GM11168 (cell line): ENCODE measurements around the gene ZBTB9.
"Not testable (repeated sequence)": the region's sequence is repeated elsewhere in the genome, so short reads cannot be mapped to it uniquely, and the experiment has no call there.

ENCODE experiments used
- in situ Hi-C: fragments of 300-500 bp; cut with MboI; formaldehyde crosslinking; loops from one replicate; pipeline ENCODE4 v1.12.0; 2022; ENCODE audit warnings: low sequenced_read_pairs; ENCODE audit not compliant: unreplicated experiment

ZBTB9 gene

GRCh38 chr6:33452496-33452895 is 1.9 kb upstream of the ZBTB9 start:
- in situ Hi-C loops: no loop called here

DNA sequence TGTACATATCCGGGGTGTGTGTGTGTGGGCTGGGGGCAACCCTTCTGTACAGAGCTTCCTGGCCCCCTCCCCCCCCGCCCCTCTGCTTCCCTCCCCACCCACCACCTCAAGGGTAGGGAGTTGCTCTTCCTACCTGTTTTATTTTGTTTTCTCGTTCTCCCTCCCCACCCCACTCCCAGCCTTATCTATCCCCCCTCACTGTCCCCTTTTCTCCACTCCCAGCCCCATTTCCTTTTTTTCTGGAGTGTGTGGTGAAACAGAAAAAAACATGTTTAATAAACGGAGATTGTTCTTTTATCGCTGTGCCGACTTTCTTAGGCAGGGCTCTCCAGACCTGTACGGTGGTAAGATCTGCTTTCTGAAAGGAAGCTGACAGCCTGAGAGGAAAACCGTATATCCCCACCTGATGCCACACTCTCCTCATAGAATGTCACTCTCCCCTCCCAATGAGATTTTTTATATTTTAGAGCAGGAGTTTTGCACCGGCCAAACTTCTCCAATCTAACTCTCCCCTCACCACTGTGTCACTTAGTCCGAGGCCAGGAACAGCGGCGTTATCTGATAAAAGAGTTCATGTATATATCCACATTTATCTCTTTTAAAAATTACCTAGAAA is 875 bp upstream of the ZBTB9 start:
- in situ Hi-C loops: no loop called here

- in situ Hi-C loops: no loop called here
These were observed 675 bp downstream of the ZBTB9 start for GRCh38 chr6:33455051-33455450.

DNA sequence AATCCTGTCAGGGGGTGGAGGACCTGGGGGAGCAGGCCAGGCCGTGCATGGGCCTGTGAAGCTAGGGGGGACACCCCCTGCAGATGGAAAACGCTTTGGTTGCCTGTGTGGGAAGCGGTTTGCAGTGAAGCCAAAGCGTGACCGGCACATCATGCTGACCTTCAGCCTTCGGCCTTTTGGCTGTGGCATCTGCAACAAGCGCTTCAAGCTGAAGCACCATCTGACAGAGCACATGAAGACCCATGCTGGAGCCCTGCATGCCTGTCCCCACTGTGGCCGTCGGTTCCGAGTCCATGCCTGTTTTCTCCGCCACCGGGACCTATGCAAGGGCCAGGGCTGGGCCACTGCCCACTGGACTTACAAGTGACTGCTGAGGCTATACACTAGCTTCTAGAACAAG is 1.8 kb downstream of the ZBTB9 start:
- in situ Hi-C loops: no loop called here

- in situ Hi-C loops: no loop called here
These were observed 4.3 kb downstream of the ZBTB9 start for GRCh38 chr6:33458676-33459075.

DNA sequence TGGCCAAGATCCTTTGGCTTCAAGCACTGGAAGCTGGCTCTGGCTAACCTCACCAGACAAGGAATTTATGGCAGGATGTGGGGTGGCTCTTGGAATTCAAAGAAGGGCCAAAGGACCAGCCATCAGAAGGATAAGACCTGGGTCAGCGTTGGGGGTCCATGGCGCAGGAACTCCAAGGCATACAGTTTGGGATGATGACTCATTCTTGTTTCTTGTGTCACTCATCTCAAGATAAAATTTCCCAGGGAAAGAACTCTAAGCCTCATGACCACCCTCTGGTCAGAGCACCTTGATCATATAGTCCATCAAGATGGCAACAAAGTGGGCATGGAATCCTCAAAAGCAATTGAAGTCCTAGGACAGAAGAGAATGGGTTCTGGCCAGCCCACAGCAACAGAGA is 4.8 kb downstream of the ZBTB9 start:
- in situ Hi-C loops: no loop called here

DNA sequence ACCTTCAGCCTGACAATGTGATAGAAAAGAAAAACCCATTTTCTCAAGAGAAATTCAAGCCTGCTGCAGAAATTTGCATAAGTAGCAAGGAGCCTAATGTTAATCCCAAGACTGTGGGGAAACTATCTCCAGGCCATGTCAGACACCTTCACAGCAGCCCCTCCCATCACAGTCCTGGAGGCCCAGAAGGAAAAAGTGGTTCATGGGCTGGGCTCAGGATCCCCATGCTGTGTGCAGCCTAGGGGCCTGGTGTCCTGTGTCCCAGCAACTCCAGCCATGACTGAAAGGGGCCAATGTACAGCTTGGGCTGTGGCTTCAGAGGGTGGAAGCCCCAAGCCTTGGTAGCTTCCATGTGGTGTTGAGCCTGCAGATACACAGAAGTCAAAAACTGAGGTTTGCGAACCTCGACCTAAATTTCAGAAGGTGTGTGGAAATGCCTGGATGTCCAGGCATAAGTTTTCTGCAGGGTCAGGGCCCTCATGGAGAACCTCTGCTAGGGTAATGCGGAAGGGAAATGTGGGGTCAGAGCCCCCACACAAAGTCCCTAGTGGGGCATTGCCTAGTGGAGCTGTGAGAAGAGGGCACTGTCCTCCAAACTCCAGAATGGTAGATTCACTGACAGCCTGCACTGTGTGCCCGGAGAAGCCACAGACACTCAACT is 11.8 kb downstream of the ZBTB9 start:
- in situ Hi-C loops: no loop called here

DNA sequence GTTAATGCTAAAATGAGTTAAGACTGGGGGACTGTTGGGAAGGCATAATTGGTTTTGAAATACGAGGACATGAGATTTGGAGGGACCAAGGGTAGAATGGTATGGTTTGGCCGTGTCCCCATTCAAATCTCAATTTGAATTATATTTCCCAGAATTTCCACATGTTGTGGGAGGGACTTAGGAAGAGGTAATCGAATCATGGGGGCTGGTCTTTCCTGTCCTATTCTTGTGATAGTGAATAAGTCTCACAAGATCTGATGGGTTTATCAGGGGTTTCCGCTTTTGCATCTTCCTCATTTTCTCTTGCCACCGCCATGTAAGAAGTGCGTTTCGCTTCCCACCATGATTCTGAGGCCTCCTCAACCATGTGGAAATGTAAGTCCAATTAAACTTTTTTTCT is 12.7 kb downstream of the ZBTB9 start:
- in situ Hi-C loops: no loop called here

GRCh38 chr6:33469661-33470060 is 15.3 kb downstream of the ZBTB9 start:
- in situ Hi-C loops: no loop called here

DNA sequence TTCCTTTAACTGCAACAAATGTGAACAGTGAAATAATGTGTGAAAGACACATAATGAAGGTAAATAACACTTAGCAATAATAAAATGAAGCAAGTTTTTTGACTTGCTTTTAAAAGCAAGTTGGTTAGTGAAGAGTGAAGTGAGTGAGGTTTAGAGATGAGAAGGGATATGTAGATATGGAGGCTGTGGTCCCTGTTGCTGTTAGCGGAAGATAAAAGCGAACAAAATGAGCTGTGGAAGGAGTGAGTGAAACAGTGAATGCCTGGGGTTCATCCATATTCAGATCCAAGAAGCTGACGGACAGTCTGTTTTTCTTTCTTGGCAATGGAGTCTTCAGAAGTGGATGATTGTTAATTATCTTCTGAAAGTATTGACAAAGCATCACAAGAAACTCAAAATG is 23.5 kb downstream of the ZBTB9 start:
- in situ Hi-C loops: no loop called here

DNA sequence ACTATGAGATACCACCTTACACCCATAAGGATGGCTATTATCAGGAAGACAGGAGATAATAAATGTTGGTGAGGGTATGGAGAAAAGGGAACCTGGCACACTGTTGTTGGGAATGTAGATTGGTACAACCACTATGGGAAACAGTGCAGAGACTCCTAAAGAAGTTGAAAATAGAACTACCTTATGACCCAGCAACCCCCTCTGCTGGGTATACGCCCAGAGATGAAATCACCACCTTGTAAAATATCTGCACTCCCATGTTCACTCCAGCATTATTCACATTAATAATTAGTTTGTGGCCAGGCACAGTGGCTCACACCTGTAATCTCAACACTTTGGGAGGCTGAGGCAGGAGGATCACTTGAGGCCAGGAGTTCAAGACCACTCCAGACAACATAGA is 26.8 kb downstream of the ZBTB9 start:
- in situ Hi-C loops: no loop called here

GRCh38 chr6:33482620-33483019 is 28.2 kb downstream of the ZBTB9 start:
- in situ Hi-C loops: not testable (repeated sequence)

GRCh38 chr6:33483678-33484077 is 29.3 kb downstream of the ZBTB9 start:
- in situ Hi-C loops: no loop called here

DNA sequence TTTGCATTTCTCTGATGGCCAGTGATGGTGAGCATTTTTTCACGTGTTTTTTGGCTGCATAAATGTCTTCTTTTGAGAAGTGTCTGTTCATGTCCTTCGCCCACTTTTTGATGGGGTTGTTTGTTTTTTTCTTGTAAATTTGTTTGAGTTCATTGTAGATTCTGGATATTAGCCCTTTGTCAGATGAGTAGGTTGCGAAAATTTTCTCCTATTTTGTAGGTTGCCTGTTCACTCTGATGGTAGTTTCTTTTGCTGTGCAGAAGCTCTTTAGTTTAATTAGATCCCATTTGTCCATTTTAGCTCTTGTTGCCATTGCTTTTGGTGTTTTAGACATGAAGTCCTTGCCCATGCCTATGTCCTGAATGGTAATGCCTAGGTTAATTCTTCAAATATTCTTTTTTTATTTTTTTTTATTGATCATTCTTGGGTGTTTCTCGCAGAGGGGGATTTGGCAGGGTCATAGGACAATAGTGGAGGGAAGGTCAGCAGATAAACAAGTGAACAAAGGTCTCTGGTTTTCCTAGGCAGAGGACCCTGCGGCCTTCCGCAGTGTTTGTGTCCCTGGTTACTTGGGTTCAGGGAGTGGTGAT is 30.4 kb downstream of the ZBTB9 start:
- in situ Hi-C loops: not testable (repeated sequence)

- in situ Hi-C loops: not testable (repeated sequence)
These were observed 31.3 kb downstream of the ZBTB9 start for GRCh38 chr6:33485680-33486079.

DNA sequence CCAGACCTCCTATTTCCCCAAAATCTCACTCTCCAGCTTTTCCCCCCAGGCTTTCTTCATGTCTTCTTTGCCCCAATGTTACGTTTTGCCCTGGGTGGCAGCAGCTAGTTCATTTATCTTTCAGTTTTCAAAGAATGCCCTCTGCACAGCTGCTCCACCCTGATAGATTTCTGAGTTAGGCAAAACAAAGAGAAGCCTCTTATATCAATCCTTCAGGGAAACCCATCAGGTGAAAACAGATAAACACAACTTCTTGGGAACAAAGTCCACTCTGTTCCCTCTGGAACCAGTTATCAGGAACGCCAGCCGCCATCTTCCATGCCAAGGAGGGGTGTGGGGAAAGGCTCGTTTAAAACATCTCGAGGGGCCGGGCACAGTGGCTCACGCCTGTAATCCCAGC is 34.0 kb downstream of the ZBTB9 start:
- in situ Hi-C loops: no loop called here

- in situ Hi-C loops: no loop called here
These were observed 35.8 kb downstream of the ZBTB9 start for GRCh38 chr6:33490198-33490597.

DNA sequence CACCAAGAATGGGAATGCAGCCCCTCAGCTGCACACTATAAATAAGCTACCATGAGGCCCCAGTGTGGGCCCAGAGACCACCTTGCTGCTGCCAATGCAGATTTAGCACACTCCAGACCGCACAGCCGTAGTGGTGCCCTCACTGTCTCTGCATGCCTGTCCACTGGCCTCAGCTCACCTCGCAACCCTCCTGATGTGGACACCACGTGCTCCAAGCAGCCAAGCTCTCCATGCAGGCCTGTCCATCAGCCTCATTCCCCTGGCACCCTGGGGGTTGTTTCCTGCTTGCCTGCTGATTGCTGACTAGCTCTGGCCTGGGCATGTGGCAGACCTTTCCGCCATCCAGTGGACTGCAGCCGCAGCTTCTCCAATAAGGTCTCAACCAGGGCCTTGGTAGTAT is 36.2 kb downstream of the ZBTB9 start:
- in situ Hi-C loops: no loop called here

GRCh38 chr6:33492093-33492492 is 37.7 kb downstream of the ZBTB9 start:
- in situ Hi-C loops: no loop called here

- in situ Hi-C loops: no loop called here
These were observed 42.8 kb downstream of the ZBTB9 start for GRCh38 chr6:33497157-33497556.

- in situ Hi-C loops: no loop called here
These were observed 48.1 kb downstream of the ZBTB9 start for GRCh38 chr6:33502486-33502885.

DNA sequence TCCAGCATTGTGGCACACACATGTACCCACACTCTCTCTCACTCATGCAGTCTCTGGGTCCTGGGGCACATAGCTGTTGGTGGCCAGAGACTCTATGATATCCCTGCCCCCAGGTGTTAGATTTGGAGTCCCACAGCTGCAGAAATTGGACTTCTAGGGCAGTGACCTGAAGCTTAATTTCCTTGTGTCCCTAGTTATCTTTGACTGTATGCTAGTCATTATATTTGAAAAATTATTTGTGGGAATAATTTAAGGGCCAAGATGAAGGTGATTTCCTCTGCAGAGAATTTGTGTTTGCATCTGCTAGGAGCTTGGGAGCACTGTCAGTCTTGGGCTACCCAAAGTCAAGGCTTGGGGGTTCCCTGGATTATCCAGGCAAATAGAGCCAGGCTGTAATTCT is 50.1 kb downstream of the ZBTB9 start:
- in situ Hi-C loops: no loop called here
